ENCODE results near the gene HSPB2. TPM values are rescaled to one million over a fixed set of nuclear protein-coding genes. Genes with fewer than 3 reads are reported as not detected.
"Not testable (repeated sequence)": the region's sequence is repeated elsewhere in the genome, so short reads cannot be mapped to it uniquely, and the experiment has no call there.

The HSPB2 gene
- total RNA-seq, 4 donors from 2014 or later: 1.2 to 6.7 (median 1.5) TPM; not detected in 1

GRCh38 chr11:111930472-111930871 lies 17.9 kb downstream of the HSPB2 start:
- TF ChIP-seq POLR2A (IDR thresholded peaks at IDR 0.05): no peak
- TF ChIP-seq, protein P1, sequence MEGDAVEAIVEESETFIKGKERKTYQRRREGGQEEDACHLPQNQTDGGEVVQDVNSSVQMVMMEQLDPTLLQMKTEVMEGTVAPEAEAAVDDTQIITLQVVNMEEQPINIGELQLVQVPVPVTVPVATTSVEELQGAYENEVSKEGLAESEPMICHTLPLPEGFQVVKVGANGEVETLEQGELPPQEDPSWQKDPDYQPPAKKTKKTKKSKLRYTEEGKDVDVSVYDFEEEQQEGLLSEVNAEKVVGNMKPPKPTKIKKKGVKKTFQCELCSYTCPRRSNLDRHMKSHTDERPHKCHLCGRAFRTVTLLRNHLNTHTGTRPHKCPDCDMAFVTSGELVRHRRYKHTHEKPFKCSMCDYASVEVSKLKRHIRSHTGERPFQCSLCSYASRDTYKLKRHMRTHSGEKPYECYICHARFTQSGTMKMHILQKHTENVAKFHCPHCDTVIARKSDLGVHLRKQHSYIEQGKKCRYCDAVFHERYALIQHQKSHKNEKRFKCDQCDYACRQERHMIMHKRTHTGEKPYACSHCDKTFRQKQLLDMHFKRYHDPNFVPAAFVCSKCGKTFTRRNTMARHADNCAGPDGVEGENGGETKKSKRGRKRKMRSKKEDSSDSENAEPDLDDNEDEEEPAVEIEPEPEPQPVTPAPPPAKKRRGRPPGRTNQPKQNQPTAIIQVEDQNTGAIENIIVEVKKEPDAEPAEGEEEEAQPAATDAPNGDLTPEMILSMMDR (IDR thresholded peaks at IDR 0.05): no peak
- no peak overlapping the region for H3K4me3 ChIP-seq (ENCODE audit: low read depth, poor library complexity, severe bottlenecking)
- WGBS, 2 donors: 64% methylated on average over 4 of the region's 4 CpGs
- DNase-seq (ENCODE audit: low spot score in 2 of 2): no peak
- intact Hi-C loops (cut with DNase I; ENCODE audit: low total_unique reads): loop anchor here (5.0 kb wide), 1 partner anchor 52 kb away; no protein-coding TSS in a partner anchor

DNA sequence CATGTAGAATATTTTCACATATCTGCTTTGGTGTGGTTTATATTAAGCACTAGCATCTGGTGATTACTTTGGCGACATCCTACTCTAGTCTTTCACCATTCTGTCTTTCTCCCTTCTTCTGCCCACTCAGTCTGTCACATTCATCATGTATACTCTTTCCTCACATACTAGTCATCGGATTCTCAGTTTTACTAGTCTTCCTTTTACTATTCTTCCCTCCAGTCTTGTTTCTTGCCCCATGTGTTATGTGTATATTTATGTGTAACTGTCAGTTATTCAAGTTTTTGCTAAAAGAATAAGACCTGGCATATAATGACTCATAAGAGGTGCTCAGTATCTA lies 20.0 kb downstream of the HSPB2 start:
- intact Hi-C loops (cut with DNase I; ENCODE audit: low total_unique reads): loop anchor here (5.0 kb wide), 1 partner anchor 50 kb away; no protein-coding TSS in a partner anchor
- no peak for TF ChIP-seq POLR2A (IDR thresholded peaks at IDR 0.05)
- TF ChIP-seq, protein P1 (IDR thresholded peaks at IDR 0.05): no peak
- H3K4me3 ChIP-seq (ENCODE audit: low read depth, poor library complexity, severe bottlenecking): no peak overlapping the region
- WGBS, 2 donors: 67 to 68% methylated on average over 2 of the region's 2 CpGs
- DNase-seq (ENCODE audit: low spot score in 2 of 2): no peak

DNA sequence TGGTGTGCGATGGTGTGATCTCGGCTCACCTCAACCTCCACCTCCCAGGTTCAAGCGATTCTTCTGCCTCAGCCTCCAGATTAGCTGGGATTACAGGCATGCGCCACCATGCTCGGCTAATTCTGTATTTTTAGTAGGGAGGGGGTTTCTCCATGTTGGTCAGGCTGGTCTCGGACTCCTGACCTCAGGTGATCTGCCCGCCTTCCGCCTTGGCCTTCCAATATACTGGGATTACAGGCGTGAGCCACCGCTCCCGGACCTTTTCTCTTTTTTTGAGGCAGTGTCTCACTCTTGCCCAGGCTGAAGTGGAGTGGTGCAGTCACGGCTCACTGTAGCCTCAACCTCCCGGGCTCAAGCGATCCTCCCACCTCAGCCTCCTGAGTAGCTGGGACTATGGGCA lies 20.6 kb downstream of the HSPB2 start:
- WGBS, 2 donors: 97 to 98% methylated on average over 14 of the region's 14 CpGs
- not testable (repeated sequence) for H3K4me3 ChIP-seq (ENCODE audit: low read depth, poor library complexity, severe bottlenecking); DNase-seq (ENCODE audit: low spot score in 2 of 2)
- intact Hi-C loops (cut with DNase I; ENCODE audit: low total_unique reads): loop anchor here (5.0 kb wide), 1 partner anchor 49 kb away; no protein-coding TSS in a partner anchor

- no peak for DNase-seq (ENCODE audit: low spot score in 2 of 2)
- no peak for TF ChIP-seq POLR2A (IDR thresholded peaks at IDR 0.05)
- TF ChIP-seq, protein P1 (IDR thresholded peaks at IDR 0.05): no peak
- no peak overlapping the region for H3K4me3 ChIP-seq (ENCODE audit: low read depth, poor library complexity, severe bottlenecking)
- intact Hi-C loops (cut with DNase I; ENCODE audit: low total_unique reads): loop anchor here (5.0 kb wide), 1 partner anchor 48 kb away; no protein-coding TSS in a partner anchor
- WGBS, 2 donors: 89% methylated on average over 1 of the region's 1 CpG
Measured at GRCh38 chr11:111933872-111934271, 21.3 kb downstream of the HSPB2 start.

- 86 to 87% methylated on average over 1 of the region's 1 CpG for WGBS, 2 donors
- H3K4me3 ChIP-seq (ENCODE audit: low read depth, poor library complexity, severe bottlenecking): no peak overlapping the region
- intact Hi-C loops (cut with DNase I; ENCODE audit: low total_unique reads): loop anchor here (5.0 kb wide), 1 partner anchor 48 kb away; no protein-coding TSS in a partner anchor
- TF ChIP-seq, protein P1 (IDR thresholded peaks at IDR 0.05): no peak
- TF ChIP-seq POLR2A (IDR thresholded peaks at IDR 0.05): no peak
- DNase-seq (ENCODE audit: low spot score in 2 of 2): no peak
Measured at GRCh38 chr11:111934306-111934705, 21.8 kb downstream of the HSPB2 start.

DNA sequence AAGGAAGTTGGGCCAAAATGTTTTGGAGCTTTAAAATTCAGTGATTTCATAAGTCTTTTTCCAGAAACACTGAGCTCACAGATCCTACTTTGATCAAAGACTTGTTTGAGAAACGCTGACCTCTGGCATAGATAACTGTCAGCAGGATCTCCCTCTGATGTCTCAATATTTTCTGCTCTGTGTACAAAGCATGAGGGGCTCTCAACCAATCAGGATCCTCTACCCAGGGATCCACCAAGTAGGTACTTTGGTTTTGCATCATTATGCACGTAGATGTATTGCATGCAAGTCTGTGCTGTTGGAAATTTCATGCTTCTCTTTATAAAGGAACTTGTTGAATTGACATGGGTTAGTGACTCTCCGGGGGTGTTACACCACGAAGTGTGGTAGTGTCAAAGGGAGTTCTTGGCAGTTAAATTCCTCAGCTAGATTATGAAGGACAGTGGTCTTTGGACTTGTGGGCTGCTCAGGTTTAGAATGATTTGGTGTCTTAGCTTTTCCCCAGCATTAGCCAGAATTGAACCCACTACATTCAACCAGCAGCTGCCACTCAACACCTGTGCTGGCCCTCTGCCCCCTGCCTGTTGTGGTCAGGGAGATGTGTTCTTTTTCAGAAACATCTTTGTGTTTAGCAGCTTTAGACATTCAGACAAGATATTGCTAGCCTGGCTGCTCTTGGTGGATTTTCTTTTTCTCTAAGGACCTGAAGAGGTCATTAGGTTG lies 22.9 kb downstream of the HSPB2 start:
- intact Hi-C loops (cut with DNase I; ENCODE audit: low total_unique reads): no loop called here
- no peak for TF ChIP-seq POLR2A (IDR thresholded peaks at IDR 0.05)
- TF ChIP-seq, protein P1 (IDR thresholded peaks at IDR 0.05): no peak
- DNase-seq (ENCODE audit: low spot score in 2 of 2): no peak
- no peak overlapping the region for H3K4me3 ChIP-seq (ENCODE audit: low read depth, poor library complexity, severe bottlenecking)
- 58 to 62% methylated on average over 4 of the region's 4 CpGs for WGBS, 2 donors

Measured in lower leg skin (tissue), 4 donors.